GM12892 (cell line): Measurements from ENCODE around the gene OR2B6.

Source experiments
- POLR2A ChIP-seq: IDR thresholded peaks from 2 replicates; pipeline ENCODE4 v1.6.1; 2011; ENCODE audit warnings: low read depth, low read length, control low read depth
- TAF1 ChIP-seq: IDR thresholded peaks from 2 replicates; pipeline ENCODE4 v1.6.1; 2011; ENCODE audit warnings: low read depth, mild to moderate bottlenecking, control low read depth, low read length, borderline replicate concordance

DNA sequence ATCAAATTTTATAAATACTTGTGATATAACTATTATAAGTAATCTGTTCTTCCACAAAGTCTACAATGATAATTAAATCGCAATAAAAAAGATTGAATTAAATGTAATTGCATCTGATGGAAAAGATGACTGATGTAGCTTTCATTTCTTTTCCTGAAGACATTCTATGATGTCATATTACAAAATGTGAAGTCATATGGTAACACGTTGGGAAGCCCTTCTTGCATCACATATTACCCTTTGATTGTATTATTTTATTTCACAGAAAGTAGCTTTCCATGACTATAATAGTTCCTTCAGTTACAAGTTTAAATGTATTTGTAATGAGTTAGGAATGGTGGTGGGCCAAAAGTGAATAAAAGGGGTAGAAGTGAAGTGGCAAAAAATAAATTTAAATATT, 25.8 kb upstream of the OR2B6 start:
- no peak for TF ChIP-seq POLR2A
- no peak for TF ChIP-seq TAF1
